ENCODE measurements around the gene DDX60.
"Not testable (repeated sequence)": the region's sequence is repeated elsewhere in the genome, so short reads cannot be mapped to it uniquely, and the experiment has no call there.

The DDX60 gene

GRCh38 chr4:168318266-168318895, at the start of gene DDX60:
DDX60 (minus strand) TSS chr4:168318752; CDS start chr4:168311259, 7,493 bp downstream.
- Mint-ChIP-seq H3K4me3 (peak within 1 kb of the TSS; percentile 94 to 98), H3K27me3 (no peaks in the 10 kb centered on the region), H3K4me1 (peaks cover 5 to 8% of the 10 kb centered on the region in 2 donors), H3K9me3 (no peaks in the 10 kb centered on the region), H3K36me3 (peaks cover 0 to 3% of the 10 kb centered on the region in 2 donors), H3K27ac (peak within 1 kb of the TSS; percentile 99)
- DNase-seq = peak; percentile 71
- peak; percentile 97 to 98 for ATAC-seq (replicated peaks)

GRCh38 chr4:168367065-168367464, 48.5 kb upstream of the DDX60 start:
- H3K36me3 Mint-ChIP-seq = peaks cover 59 to 74% of the 10 kb centered on the region in 2 donors
- no peak overlapping the region for H3K27ac Mint-ChIP-seq
- H3K27me3 Mint-ChIP-seq = no peaks in the 10 kb centered on the region
- H3K9me3 Mint-ChIP-seq = peaks cover 6 to 15% of the 10 kb centered on the region in 2 donors
- DNase-seq (no peak), ATAC-seq (replicated peaks) (no peak)
- no peak overlapping the region for H3K4me3 Mint-ChIP-seq
- H3K4me1 Mint-ChIP-seq = no peaks in the 10 kb centered on the region

- H3K36me3 Mint-ChIP-seq = peaks cover 55 to 73% of the 10 kb centered on the region in 2 donors
- ATAC-seq (replicated peaks) (no peak), DNase-seq (no peak)
- H3K27me3 Mint-ChIP-seq = no peaks in the 10 kb centered on the region
- no peaks in the 10 kb centered on the region for H3K4me1 Mint-ChIP-seq
- H3K27ac Mint-ChIP-seq = no peak overlapping the region
- H3K4me3 Mint-ChIP-seq = no peak overlapping the region
- H3K9me3 Mint-ChIP-seq = peaks cover 0 to 10% of the 10 kb centered on the region in 2 donors
Observed at GRCh38 chr4:168362025-168362401, 43.5 kb upstream of the DDX60 start.

GRCh38 chr4:168361365-168362024, 42.9 kb upstream of the DDX60 start:
- DNase-seq (no peak), ATAC-seq (replicated peaks) (no peak)
- Mint-ChIP-seq H3K4me1 (no peaks in the 10 kb centered on the region), H3K4me3 (no peak overlapping the region), H3K9me3 (peaks cover 0 to 10% of the 10 kb centered on the region in 2 donors), H3K27me3 (no peaks in the 10 kb centered on the region), H3K36me3 (peaks cover 56 to 76% of the 10 kb centered on the region in 2 donors), H3K27ac (no peak overlapping the region)

GRCh38 chr4:168360271-168360670, 41.7 kb upstream of the DDX60 start:
- H3K27me3 Mint-ChIP-seq = no peaks in the 10 kb centered on the region
- H3K9me3 Mint-ChIP-seq = peaks cover 0 to 6% of the 10 kb centered on the region in 2 donors
- DNase-seq (no peak), ATAC-seq (replicated peaks) (no peak)
- no peak overlapping the region for H3K27ac Mint-ChIP-seq
- H3K36me3 Mint-ChIP-seq = peaks cover 51 to 68% of the 10 kb centered on the region in 2 donors
- no peaks in the 10 kb centered on the region for H3K4me1 Mint-ChIP-seq
- H3K4me3 Mint-ChIP-seq = no peak overlapping the region

GRCh38 chr4:168357941-168358340, 39.4 kb upstream of the DDX60 start:
- Mint-ChIP-seq H3K9me3 (peaks cover under 1 to 5% of the 10 kb centered on the region in 2 donors), H3K27ac (no peak overlapping the region), H3K36me3 (peaks cover 43 to 54% of the 10 kb centered on the region in 2 donors), H3K4me1 (no peaks in the 10 kb centered on the region), H3K4me3 (no peak overlapping the region), H3K27me3 (no peaks in the 10 kb centered on the region)
- DNase-seq (no peak), ATAC-seq (replicated peaks) (no peak)

GRCh38 chr4:168353746-168354145, 35.2 kb upstream of the DDX60 start:
- H3K4me1 Mint-ChIP-seq = no peaks in the 10 kb centered on the region
- DNase-seq = no peak
- H3K27ac Mint-ChIP-seq = no peak overlapping the region
- H3K9me3 Mint-ChIP-seq = peaks cover 16 to 27% of the 10 kb centered on the region in 2 donors
- no peak overlapping the region for H3K4me3 Mint-ChIP-seq
- H3K36me3 Mint-ChIP-seq = peaks cover 17 to 24% of the 10 kb centered on the region in 2 donors
- H3K27me3 Mint-ChIP-seq = no peaks in the 10 kb centered on the region
- ATAC-seq (replicated peaks) = no peak

GRCh38 chr4:168337550-168337940, 19.0 kb upstream of the DDX60 start:
- Mint-ChIP-seq H3K27me3 (no peaks in the 10 kb centered on the region), H3K36me3 (peaks cover 0 to 5% of the 10 kb centered on the region in 2 donors), H3K9me3 (peaks cover 3 to 8% of the 10 kb centered on the region in 2 donors), H3K4me1 (no peaks in the 10 kb centered on the region), H3K27ac (no peak overlapping the region), H3K4me3 (no peak overlapping the region)
- DNase-seq = no peak
- ATAC-seq (replicated peaks) = no peak

GRCh38 chr4:168336837-168337549, 18.4 kb upstream of the DDX60 start:
- H3K4me3 Mint-ChIP-seq = no peak overlapping the region
- peaks cover 0 to 5% of the 10 kb centered on the region in 2 donors for H3K36me3 Mint-ChIP-seq
- H3K9me3 Mint-ChIP-seq = peaks cover 2 to 8% of the 10 kb centered on the region in 2 donors
- H3K27ac Mint-ChIP-seq = no peak overlapping the region
- H3K4me1 Mint-ChIP-seq = no peaks in the 10 kb centered on the region
- no peak for ATAC-seq (replicated peaks)
- DNase-seq = no peak
- H3K27me3 Mint-ChIP-seq = no peaks in the 10 kb centered on the region

GRCh38 chr4:168335621-168336020, 17.1 kb upstream of the DDX60 start:
- ATAC-seq (replicated peaks) (no peak), DNase-seq (no peak)
- peaks cover 0 to under 1% of the 10 kb centered on the region in 2 donors for H3K27me3 Mint-ChIP-seq

GRCh38 chr4:168334053-168334452, 15.5 kb upstream of the DDX60 start:
- Mint-ChIP-seq H3K27ac (no peak overlapping the region), H3K36me3 (no peaks in the 10 kb centered on the region), H3K27me3 (peaks cover 0 to 8% of the 10 kb centered on the region in 2 donors), H3K4me1 (no peaks in the 10 kb centered on the region), H3K4me3 (no peak overlapping the region), H3K9me3 (no peaks in the 10 kb centered on the region)
- ATAC-seq (replicated peaks) (no peak), DNase-seq (no peak)

More at GRCh38 chr4:168335621-168336020, 17.1 kb upstream of the DDX60 start:
- Mint-ChIP-seq H3K9me3 (no peaks in the 10 kb centered on the region), H3K36me3 (no peaks in the 10 kb centered on the region), H3K27ac (no peak overlapping the region), H3K4me3 (no peak overlapping the region), H3K4me1 (no peaks in the 10 kb centered on the region)

GRCh38 chr4:168330575-168330974, 12.0 kb upstream of the DDX60 start:
- DNase-seq; H3K9me3 Mint-ChIP-seq; H3K36me3 Mint-ChIP-seq; H3K4me3 Mint-ChIP-seq; ATAC-seq (replicated peaks); H3K4me1 Mint-ChIP-seq; H3K27ac Mint-ChIP-seq; H3K27me3 Mint-ChIP-seq: not testable (repeated sequence)

- Mint-ChIP-seq H3K4me1 (no peaks in the 10 kb centered on the region), H3K27me3 (peaks cover 0 to 7% of the 10 kb centered on the region in 2 donors), H3K27ac (no peak overlapping the region)
Observed at GRCh38 chr4:168325591-168325990, 7.0 kb upstream of the DDX60 start.

GRCh38 chr4:168321006-168321405, 2.5 kb upstream of the DDX60 start:
- no peaks in the 10 kb centered on the region for H3K27me3 Mint-ChIP-seq
- DNase-seq (no peak), ATAC-seq (replicated peaks) (no peak)
- H3K4me3 Mint-ChIP-seq = no peak overlapping the region
- H3K4me1 Mint-ChIP-seq = peaks cover 4 to 8% of the 10 kb centered on the region in 2 donors
- no peaks in the 10 kb centered on the region for H3K9me3 Mint-ChIP-seq
- H3K27ac Mint-ChIP-seq = no peak overlapping the region
- no peaks in the 10 kb centered on the region for H3K36me3 Mint-ChIP-seq

More at GRCh38 chr4:168325591-168325990, 7.0 kb upstream of the DDX60 start:
- DNase-seq (no peak), ATAC-seq (replicated peaks) (no peak)
- Mint-ChIP-seq H3K9me3 (peaks cover 0 to 1% of the 10 kb centered on the region in 2 donors), H3K4me3 (no peak overlapping the region), H3K36me3 (peaks cover 0 to 1% of the 10 kb centered on the region in 2 donors)

Measured in stimulated activated naive B cell treated with anti-CD40 and anti-IgM and Interleukin-4, amounts not matched to agents 10 μg/mL and 1 μg/mL and 100 μg/mL, for 72 hours (primary cell).